ENCODE data around the gene SESN3. TPM values are rescaled to one million over a fixed set of nuclear protein-coding genes. Genes with fewer than 3 reads are reported as not detected.

Gene SESN3
- total RNA-seq, 1 donor from 2014 or later, result 12.4 TPM

- H3K27me3 ChIP-seq (ENCODE audit: control insufficient read depth, insufficient read depth, low read length), result no peaks in the 10 kb centered on the region
- peak overlapping the region; percentile 46 for H3K4me3 ChIP-seq (ENCODE audit: low read depth, low read length)
- peak; percentile 82 for TF ChIP-seq CTCF (IDR thresholded peaks at IDR 0.05; ENCODE audit: insufficient read depth, low read length, severe bottlenecking)
- no peaks in the 10 kb centered on the region for H3K36me3 ChIP-seq (ENCODE audit: control insufficient read depth, insufficient read depth, low read length)
- peak; percentile 80 for DNase-seq (ENCODE audit: low read depth)
- FAIRE-seq, result no peak
These were observed 79.9 kb downstream of the SESN3 start for GRCh38 chr11:95150956-95151684.

- no peaks in the 10 kb centered on the region for H3K27me3 ChIP-seq (ENCODE audit: control insufficient read depth, insufficient read depth, low read length)
- H3K4me3 ChIP-seq (ENCODE audit: low read depth, low read length), result no peak overlapping the region
- no peak for FAIRE-seq
- no peak for TF ChIP-seq CTCF (IDR thresholded peaks at IDR 0.05; ENCODE audit: insufficient read depth, low read length, severe bottlenecking)
- peak; percentile 58 for DNase-seq (ENCODE audit: low read depth)
- no peaks in the 10 kb centered on the region for H3K36me3 ChIP-seq (ENCODE audit: control insufficient read depth, insufficient read depth, low read length)
These were observed 81.2 kb downstream of the SESN3 start for GRCh38 chr11:95149651-95150364.

- no peaks in the 10 kb centered on the region for H3K27me3 ChIP-seq (ENCODE audit: control insufficient read depth, insufficient read depth, low read length)
- no peak for TF ChIP-seq CTCF (IDR thresholded peaks at IDR 0.05; ENCODE audit: insufficient read depth, low read length, severe bottlenecking)
- FAIRE-seq (no peak), DNase-seq (ENCODE audit: low read depth) (no peak)
- no peak overlapping the region for H3K4me3 ChIP-seq (ENCODE audit: low read depth, low read length)
- H3K36me3 ChIP-seq (ENCODE audit: control insufficient read depth, insufficient read depth, low read length), result no peaks in the 10 kb centered on the region
These were observed 82.1 kb downstream of the SESN3 start for GRCh38 chr11:95148938-95149337.

GRCh38 chr11:95148406-95148805, 82.6 kb downstream of the SESN3 start:
- FAIRE-seq (no peak), DNase-seq (ENCODE audit: low read depth) (no peak)
- H3K4me3 ChIP-seq (ENCODE audit: low read depth, low read length), result no peak overlapping the region
- H3K36me3 ChIP-seq (ENCODE audit: control insufficient read depth, insufficient read depth, low read length), result no peaks in the 10 kb centered on the region
- H3K27me3 ChIP-seq (ENCODE audit: control insufficient read depth, insufficient read depth, low read length), result no peaks in the 10 kb centered on the region
- no peak for TF ChIP-seq CTCF (IDR thresholded peaks at IDR 0.05; ENCODE audit: insufficient read depth, low read length, severe bottlenecking)

- FAIRE-seq, result peak; percentile 32
- TF ChIP-seq CTCF (IDR thresholded peaks at IDR 0.05; ENCODE audit: insufficient read depth, low read length, severe bottlenecking), result no peak
- peak; percentile 91 for DNase-seq (ENCODE audit: low read depth)
These were observed 83.6 kb downstream of the SESN3 start for GRCh38 chr11:95147364-95147905.

More at GRCh38 chr11:95147364-95147905, 83.6 kb downstream of the SESN3 start:
- Histone ChIP-seq H3K36me3 (ENCODE audit: control insufficient read depth, insufficient read depth, low read length) (no peaks in the 10 kb centered on the region), H3K27me3 (ENCODE audit: control insufficient read depth, insufficient read depth, low read length) (no peaks in the 10 kb centered on the region), H3K4me3 (ENCODE audit: low read depth, low read length) (no peak overlapping the region)
